Ishikawa (cell line): ENCODE results near the gene LPAR3.

ENCODE experiments used
- CEBPB ChIP-seq: IDR thresholded peaks from 2 replicates; pipeline ENCODE4 v1.6.1; 2012
- CREB1 ChIP-seq: IDR thresholded peaks from 2 replicates; pipeline ENCODE4 v1.6.1; 2012; ENCODE audit warnings: low read depth
- EGR1 ChIP-seq: IDR thresholded peaks from 2 replicates; pipeline ENCODE4 v1.6.1; 2012
- EP300 ChIP-seq: IDR thresholded peaks from 2 replicates; pipeline ENCODE4 v1.6.1; 2012; ENCODE audit warnings: borderline replicate concordance
- FOXM1 ChIP-seq: IDR thresholded peaks from 2 replicates; pipeline ENCODE4 v1.6.1; 2012; ENCODE audit warnings: low read depth, borderline replicate concordance
- NFIC ChIP-seq: IDR thresholded peaks from 2 replicates; pipeline ENCODE4 v1.6.1; 2012
- RAD21 ChIP-seq: IDR thresholded peaks from 2 replicates; pipeline ENCODE4 v1.6.1; 2012; ENCODE audit warnings: low read depth
- TAF1 ChIP-seq: IDR thresholded peaks from 2 replicates; pipeline ENCODE4 v1.6.1; 2012; ENCODE audit warnings: low read depth, mild to moderate bottlenecking
- TCF12 ChIP-seq: IDR thresholded peaks from 2 replicates; pipeline ENCODE4 v1.6.1; 2012; ENCODE audit warnings: low read depth
- TEAD4 ChIP-seq: IDR thresholded peaks from 2 replicates; pipeline ENCODE4 v1.6.1; 2012
- YY1 ChIP-seq: IDR thresholded peaks from 2 replicates; pipeline ENCODE4 v1.6.1; 2012; ENCODE audit warnings: low read depth
- ZBTB7A ChIP-seq: IDR thresholded peaks from 2 replicates; pipeline ENCODE4 v1.6.1; 2012; ENCODE audit warnings: low read depth
- TF ChIP-seq, protein P1 (sequence below): IDR thresholded peaks from 2 replicates; pipeline ENCODE4 v1.6.1; 2012
- TF ChIP-seq, protein P2 (sequence below): IDR thresholded peaks from 2 replicates; pipeline ENCODE4 v1.6.1; 2012; ENCODE audit warnings: low read depth, mild to moderate bottlenecking
- TF ChIP-seq, protein P3 (sequence below): IDR thresholded peaks from 2 replicates; pipeline ENCODE4 v1.6.1; 2012

LPAR3 gene

DNA sequence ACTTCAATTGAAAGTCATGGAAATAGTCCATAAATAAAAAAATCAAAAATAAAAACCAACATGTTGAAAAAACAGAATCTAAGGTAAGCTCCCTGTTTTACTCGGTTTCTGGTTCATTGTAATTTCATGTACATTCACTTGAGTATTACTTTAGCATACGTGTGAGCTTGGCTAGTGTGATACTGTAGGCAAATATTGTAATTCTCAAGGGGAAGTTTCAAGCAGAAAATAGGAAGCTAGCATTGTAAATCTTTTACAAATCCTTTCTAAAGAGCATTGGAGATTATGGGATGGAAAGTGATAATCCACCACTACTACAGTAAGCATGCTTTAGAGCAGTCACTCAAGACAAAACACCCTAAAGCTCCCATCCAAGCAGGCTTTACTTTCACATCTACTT, 3.3 kb upstream of the LPAR3 start:
- TF ChIP-seq, protein P1, sequence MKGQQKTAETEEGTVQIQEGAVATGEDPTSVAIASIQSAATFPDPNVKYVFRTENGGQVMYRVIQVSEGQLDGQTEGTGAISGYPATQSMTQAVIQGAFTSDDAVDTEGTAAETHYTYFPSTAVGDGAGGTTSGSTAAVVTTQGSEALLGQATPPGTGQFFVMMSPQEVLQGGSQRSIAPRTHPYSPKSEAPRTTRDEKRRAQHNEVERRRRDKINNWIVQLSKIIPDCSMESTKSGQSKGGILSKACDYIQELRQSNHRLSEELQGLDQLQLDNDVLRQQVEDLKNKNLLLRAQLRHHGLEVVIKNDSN = no peak
- TF ChIP-seq, protein P2, sequence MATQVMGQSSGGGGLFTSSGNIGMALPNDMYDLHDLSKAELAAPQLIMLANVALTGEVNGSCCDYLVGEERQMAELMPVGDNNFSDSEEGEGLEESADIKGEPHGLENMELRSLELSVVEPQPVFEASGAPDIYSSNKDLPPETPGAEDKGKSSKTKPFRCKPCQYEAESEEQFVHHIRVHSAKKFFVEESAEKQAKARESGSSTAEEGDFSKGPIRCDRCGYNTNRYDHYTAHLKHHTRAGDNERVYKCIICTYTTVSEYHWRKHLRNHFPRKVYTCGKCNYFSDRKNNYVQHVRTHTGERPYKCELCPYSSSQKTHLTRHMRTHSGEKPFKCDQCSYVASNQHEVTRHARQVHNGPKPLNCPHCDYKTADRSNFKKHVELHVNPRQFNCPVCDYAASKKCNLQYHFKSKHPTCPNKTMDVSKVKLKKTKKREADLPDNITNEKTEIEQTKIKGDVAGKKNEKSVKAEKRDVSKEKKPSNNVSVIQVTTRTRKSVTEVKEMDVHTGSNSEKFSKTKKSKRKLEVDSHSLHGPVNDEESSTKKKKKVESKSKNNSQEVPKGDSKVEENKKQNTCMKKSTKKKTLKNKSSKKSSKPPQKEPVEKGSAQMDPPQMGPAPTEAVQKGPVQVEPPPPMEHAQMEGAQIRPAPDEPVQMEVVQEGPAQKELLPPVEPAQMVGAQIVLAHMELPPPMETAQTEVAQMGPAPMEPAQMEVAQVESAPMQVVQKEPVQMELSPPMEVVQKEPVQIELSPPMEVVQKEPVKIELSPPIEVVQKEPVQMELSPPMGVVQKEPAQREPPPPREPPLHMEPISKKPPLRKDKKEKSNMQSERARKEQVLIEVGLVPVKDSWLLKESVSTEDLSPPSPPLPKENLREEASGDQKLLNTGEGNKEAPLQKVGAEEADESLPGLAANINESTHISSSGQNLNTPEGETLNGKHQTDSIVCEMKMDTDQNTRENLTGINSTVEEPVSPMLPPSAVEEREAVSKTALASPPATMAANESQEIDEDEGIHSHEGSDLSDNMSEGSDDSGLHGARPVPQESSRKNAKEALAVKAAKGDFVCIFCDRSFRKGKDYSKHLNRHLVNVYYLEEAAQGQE = no peak
- TF ChIP-seq YY1 (no peak), NFIC (no peak), EP300 (no peak), CREB1 (no peak), TCF12 (no peak), TEAD4 (no peak), TAF1 (no peak), FOXM1 (no peak), ZBTB7A (no peak), EGR1 (no peak), RAD21 (no peak)
- TF ChIP-seq, protein P3, sequence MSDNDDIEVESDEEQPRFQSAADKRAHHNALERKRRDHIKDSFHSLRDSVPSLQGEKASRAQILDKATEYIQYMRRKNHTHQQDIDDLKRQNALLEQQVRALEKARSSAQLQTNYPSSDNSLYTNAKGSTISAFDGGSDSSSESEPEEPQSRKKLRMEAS = no peak

DNA sequence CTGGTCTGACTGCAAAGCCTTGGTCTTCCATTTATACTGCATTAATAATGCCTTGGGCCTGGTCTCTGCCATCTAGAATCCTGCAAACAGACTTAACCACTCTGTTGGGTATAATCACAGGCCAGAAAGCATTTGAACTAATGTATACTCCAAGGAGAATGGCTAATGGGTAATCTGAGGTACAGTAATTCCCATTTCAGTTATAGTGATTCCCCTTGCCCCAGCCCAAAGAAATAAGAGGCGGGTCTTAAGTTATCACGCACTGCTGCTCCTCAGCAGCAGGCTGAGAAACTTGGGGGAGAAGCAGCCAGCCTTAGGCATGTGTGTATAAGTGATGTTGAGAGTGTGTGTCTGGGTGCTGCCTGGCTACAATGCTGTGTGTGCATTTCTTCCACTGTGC, 2.4 kb downstream of the LPAR3 start:
- no peak for TF ChIP-seq FOXM1
- no peak for TF ChIP-seq CEBPB
- TF ChIP-seq, protein P2 = no peak
- no peak for TF ChIP-seq TEAD4
- TF ChIP-seq RAD21 = no peak
- TF ChIP-seq YY1 = no peak
- no peak for TF ChIP-seq TAF1
- no peak for TF ChIP-seq EP300
- TF ChIP-seq, protein P1 = no peak
- TF ChIP-seq NFIC = no peak
- no peak for TF ChIP-seq CREB1
- TF ChIP-seq ZBTB7A = no peak
- TF ChIP-seq TCF12 = no peak
- TF ChIP-seq, protein P3 = no peak
- TF ChIP-seq EGR1 = no peak

DNA sequence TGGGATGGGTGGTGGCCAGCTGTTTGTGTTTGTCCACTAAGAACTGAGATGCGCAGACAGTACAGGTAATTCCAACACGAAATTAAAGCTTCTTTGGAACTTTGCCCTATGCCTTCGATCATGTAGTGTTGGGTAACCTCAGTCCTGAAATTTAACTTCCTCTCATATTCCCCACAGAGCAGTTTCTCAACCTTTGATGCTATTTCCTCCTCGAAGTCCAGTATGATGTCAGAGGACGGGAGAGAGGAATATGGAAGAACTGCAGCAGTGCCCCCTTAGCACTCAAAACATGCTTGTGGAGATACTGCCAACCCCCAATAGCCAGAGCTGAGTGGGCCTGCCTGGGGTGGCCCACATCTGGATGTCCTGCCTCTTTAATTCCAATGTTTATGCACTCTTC, 3.6 kb downstream of the LPAR3 start:
- TF ChIP-seq EGR1 (no peak), FOXM1 (no peak), TAF1 (no peak), CEBPB (no peak), TCF12 (no peak)
- TF ChIP-seq, protein P1 = no peak
- TF ChIP-seq, protein P3 = no peak

DNA sequence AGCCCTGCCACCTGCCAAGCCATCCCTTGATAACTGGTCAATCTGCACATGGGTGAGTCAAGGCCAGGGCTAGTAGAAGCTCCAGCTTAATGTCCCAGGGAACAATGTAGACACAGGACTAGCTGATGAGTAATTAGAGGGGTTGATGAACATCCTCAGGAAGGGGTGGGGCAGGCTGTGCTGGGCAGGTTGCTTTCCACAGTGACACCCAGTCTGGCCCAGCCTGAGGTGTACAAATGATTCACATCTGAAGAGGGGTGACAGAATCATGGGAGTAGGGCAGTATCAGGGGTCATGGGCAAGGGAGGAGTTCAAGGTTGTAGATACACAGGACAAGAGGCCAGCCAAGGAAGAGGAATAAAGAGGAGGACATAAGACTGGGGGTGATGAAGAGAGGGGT, 4.3 kb downstream of the LPAR3 start:
- TF ChIP-seq TCF12 (no peak), CREB1 (no peak), TAF1 (no peak), EGR1 (no peak), CEBPB (no peak), EP300 (no peak), YY1 (no peak), NFIC (no peak), TEAD4 (no peak), FOXM1 (no peak), ZBTB7A (no peak), RAD21 (no peak)
- TF ChIP-seq, protein P1 = no peak
- TF ChIP-seq, protein P2 = no peak
- TF ChIP-seq, protein P3 = no peak
